K562 treated with DMSO at 1 percent for 24 hours (cell line): ENCODE results near the gene BOLA2B. TPM values are rescaled to one million over a fixed set of nuclear protein-coding genes. Genes with fewer than 3 reads are reported as not detected.

Experiments
- total RNA-seq: library from RNA; unstranded; fragments of 300-600 nt; gene quantifications from 2 replicates; pipeline ENCODE4 v1.2.3, GENCODE V29; 2022; ENCODE audit warnings: low read depth; ENCODE audit not compliant: insufficient read depth

Gene BOLA2B
- 55.1 and 63.9 TPM in 2 replicates for total RNA-seq

GRCh38 chr16:30193615-30194014 is at the start of gene BOLA2B, which contains the start of gene SLX1A:
Gene BOLA2B, minus strand, starts transcription at chr16:30193666. Its CDS starts 71 bp downstream, at chr16:30193595.
Gene SLX1A, plus strand, starts transcription at chr16:30193875. Its CDS starts 210 bp downstream, at chr16:30194085.

GRCh38 chr16:30199049-30199448 is 5.6 kb upstream of the BOLA2B start, which contains the start of gene SULT1A3:
Gene SULT1A3, plus strand, starts transcription at chr16:30199255. Its CDS starts 1,474 bp downstream, at chr16:30200729.

GRCh38 chr16:30183233-30184095 is 10.0 kb downstream of the BOLA2B start, which contains the start of gene CORO1A:
Gene CORO1A, plus strand, starts transcription at chr16:30183602. Its CDS starts 1,608 bp downstream, at chr16:30185210.

Other genes starting within 250 kb of the BOLA2B start
- 166 and 175 TPM in 2 replicates for gene TMEM219, start 231.6 kb downstream of the BOLA2B start, total RNA-seq
- 72.9 and 76.9 TPM in 2 replicates for gene TAOK2, start 219.8 kb downstream of the BOLA2B start, total RNA-seq
- gene HIRIP3, start 198.0 kb downstream of the BOLA2B start, total RNA-seq: 39.9 and 49.8 TPM in 2 replicates
- gene INO80E, start 197.4 kb downstream of the BOLA2B start, total RNA-seq: 122 and 141 TPM in 2 replicates
- gene DOC2A, start 182.6 kb downstream of the BOLA2B start, total RNA-seq: 2.0 and 3.4 TPM in 2 replicates
- gene C16orf92, start 170.5 kb downstream of the BOLA2B start, total RNA-seq: not detected in 2 replicates
- 1.1 and 1.7 TPM in 2 replicates for gene TLCD3B, start 162.4 kb downstream of the BOLA2B start, total RNA-seq
- 2,402 and 2,593 TPM in 2 replicates for gene ALDOA, start 127.9 kb downstream of the BOLA2B start, total RNA-seq
- 317 and 345 TPM in 2 replicates for gene PPP4C, start 117.7 kb downstream of the BOLA2B start, total RNA-seq
- gene TBX6, start 101.7 kb downstream of the BOLA2B start, total RNA-seq: 0.20 and 0.37 TPM in 2 replicates
- 136 and 153 TPM in 2 replicates for gene YPEL3, start 97.5 kb downstream of the BOLA2B start, total RNA-seq
- 1.1 and 2.0 TPM in 2 replicates for gene GDPD3, start 80.1 kb downstream of the BOLA2B start, total RNA-seq
- gene MAPK3, start 70.4 kb downstream of the BOLA2B start, total RNA-seq: 68.6 and 68.7 TPM in 2 replicates
- gene CORO1A, start 10.1 kb downstream of the BOLA2B start, total RNA-seq: 61.6 and 77.8 TPM in 2 replicates
- gene SLX1A, start 209 bp upstream of the BOLA2B start, total RNA-seq: 90.4 and 95.5 TPM in 2 replicates
- 4.1 TPM in 1 of 2 replicates, not detected in the other for gene SULT1A3, start 5.6 kb upstream of the BOLA2B start, total RNA-seq
- gene NPIPB13, start 54.8 kb upstream of the BOLA2B start, total RNA-seq: 0.41 and 1.0 TPM in 2 replicates
- 40.1 and 42.1 TPM in 2 replicates for gene CD2BP2, start 161.6 kb upstream of the BOLA2B start, total RNA-seq
- 78.2 and 80.1 TPM in 2 replicates for gene TBC1D10B, start 176.8 kb upstream of the BOLA2B start, total RNA-seq
- gene MYL11, start 181.1 kb upstream of the BOLA2B start, total RNA-seq: 0.90 TPM in 1 of 2 replicates, not detected in the other
- 2.6 TPM in 2 replicates for gene SEPTIN1, start 188.9 kb upstream of the BOLA2B start, total RNA-seq
- gene ZNF48, start 201.8 kb upstream of the BOLA2B start, total RNA-seq: 11.8 and 12.2 TPM in 2 replicates
- 22.0 and 26.2 TPM in 2 replicates for gene ZNF771, start 213.9 kb upstream of the BOLA2B start, total RNA-seq
- 66.8 and 67.1 TPM in 2 replicates for gene DCTPP1, start 236.4 kb upstream of the BOLA2B start, total RNA-seq